ENCODE data around the gene ARHGEF4. TPM values are rescaled to one million over a fixed set of nuclear protein-coding genes. Genes with fewer than 3 reads are reported as not detected.

ARHGEF4 gene
- total RNA-seq, 1 experiment from 2014 or later: 21.8 TPM

DNA sequence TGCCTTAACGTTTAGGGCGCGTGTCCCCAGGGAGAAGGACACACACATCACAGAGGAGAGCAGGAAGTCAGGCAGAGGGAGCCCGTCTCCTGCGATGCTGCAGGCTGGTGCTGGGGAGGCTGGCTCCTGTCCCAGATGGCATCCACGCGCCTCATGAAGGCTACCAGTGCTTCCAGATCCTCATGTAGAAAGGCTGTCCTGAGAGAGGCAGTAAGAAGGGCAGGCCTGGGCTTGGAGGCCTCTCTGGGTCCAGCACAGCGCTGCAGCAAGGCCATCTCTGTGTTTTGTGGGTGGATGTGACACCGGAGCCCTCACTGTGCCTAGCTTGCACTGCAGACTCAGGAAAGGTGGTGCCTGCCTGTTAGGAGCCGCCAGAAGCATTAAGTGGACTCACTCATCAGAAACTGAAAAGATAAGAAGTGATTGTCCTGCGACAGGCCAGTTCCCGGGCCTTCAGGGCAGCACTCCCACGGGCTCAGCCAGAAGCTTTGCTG lies 193.8 kb downstream of the ARHGEF4 start (continued):
- no peak for TF ChIP-seq PREB (CRISPR knock-in tag; IDR thresholded peaks at IDR 0.05; ENCODE audit: borderline replicate concordance)

- Mint-ChIP-seq H3K4me3 (no peak overlapping the region), H3K36me3 (no peaks in the 10 kb centered on the region), H3K27ac (no peak overlapping the region), H3K9me3 (peaks cover 10% of the 10 kb centered on the region), H3K27me3 (ENCODE audit: low read depth) (peaks cover 30% of the 10 kb centered on the region), H3K4me1 (no peaks in the 10 kb centered on the region)
- DNase-seq (ENCODE audit: low spot score) (no peak), ATAC-seq (no peak)
- ChIA-PET POLR2A (no interaction called here), CTCF (interaction anchor here (0.5 to 1.7 kb wide), 4 partner anchors 67 to 212 kb away, joined by 3 to 5 read pairs (median 4); no protein-coding TSS in a partner anchor)
- TF ChIP-seq MAX (CRISPR knock-in tag; IDR thresholded peaks at IDR 0.05): no peak
These were observed 194.7 kb downstream of the ARHGEF4 start for GRCh38 chr2:131031431-131031841.

DNA sequence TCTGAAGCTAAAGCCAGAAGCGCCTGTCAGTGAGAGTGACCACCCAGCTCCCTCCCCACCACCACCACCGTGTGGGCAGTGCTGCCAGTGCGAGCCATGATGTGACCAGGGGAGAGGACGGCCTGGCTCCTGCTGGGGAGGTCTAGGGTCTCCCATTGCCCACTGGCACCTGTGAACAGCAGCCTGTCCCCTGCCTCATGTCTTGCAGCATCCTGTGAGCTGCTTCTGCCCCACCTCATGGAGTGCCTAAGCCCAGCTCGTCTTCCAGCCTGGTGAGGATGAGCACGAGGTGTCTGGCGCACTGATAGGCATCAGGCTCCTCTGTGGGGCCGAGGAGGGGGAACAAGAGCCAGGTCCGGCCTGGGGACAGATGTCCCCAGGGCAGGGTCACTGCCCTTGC lies 195.2 kb downstream of the ARHGEF4 start:
- CTCF ChIA-PET: interaction anchor here (0.5 to 1.7 kb wide), 5 partner anchors 9 to 212 kb away, joined by 3 to 5 read pairs (median 4); no protein-coding TSS in a partner anchor
- peaks cover 34% of the 10 kb centered on the region for H3K27me3 Mint-ChIP-seq (ENCODE audit: low read depth)
- H3K4me1 Mint-ChIP-seq: no peaks in the 10 kb centered on the region
- peaks cover 10% of the 10 kb centered on the region for H3K9me3 Mint-ChIP-seq
- H3K4me3 Mint-ChIP-seq: no peak overlapping the region
- no peak for TF ChIP-seq ZNF671 (CRISPR knock-in tag; IDR thresholded peaks at IDR 0.05)
- no peak for TF ChIP-seq ZNF425 (CRISPR knock-in tag; conservative IDR thresholded peaks at IDR 0.05)
- TF ChIP-seq SP1 (CRISPR knock-in tag; conservative IDR thresholded peaks at IDR 0.05): no peak
- TF ChIP-seq MAX (CRISPR knock-in tag; IDR thresholded peaks at IDR 0.05): no peak
- TF ChIP-seq, protein P1, sequence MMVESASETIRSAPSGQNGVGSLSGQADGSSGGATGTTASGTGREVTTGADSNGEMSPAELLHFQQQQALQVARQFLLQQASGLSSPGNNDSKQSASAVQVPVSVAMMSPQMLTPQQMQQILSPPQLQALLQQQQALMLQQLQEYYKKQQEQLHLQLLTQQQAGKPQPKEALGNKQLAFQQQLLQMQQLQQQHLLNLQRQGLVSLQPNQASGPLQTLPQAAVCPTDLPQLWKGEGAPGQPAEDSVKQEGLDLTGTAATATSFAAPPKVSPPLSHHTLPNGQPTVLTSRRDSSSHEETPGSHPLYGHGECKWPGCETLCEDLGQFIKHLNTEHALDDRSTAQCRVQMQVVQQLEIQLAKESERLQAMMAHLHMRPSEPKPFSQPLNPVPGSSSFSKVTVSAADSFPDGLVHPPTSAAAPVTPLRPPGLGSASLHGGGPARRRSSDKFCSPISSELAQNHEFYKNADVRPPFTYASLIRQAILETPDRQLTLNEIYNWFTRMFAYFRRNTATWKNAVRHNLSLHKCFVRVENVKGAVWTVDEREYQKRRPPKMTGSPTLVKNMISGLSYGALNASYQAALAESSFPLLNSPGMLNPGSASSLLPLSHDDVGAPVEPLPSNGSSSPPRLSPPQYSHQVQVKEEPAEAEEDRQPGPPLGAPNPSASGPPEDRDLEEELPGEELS (CRISPR knock-in tag; IDR thresholded peaks at IDR 0.05): no peak
- TF ChIP-seq, protein P2, sequence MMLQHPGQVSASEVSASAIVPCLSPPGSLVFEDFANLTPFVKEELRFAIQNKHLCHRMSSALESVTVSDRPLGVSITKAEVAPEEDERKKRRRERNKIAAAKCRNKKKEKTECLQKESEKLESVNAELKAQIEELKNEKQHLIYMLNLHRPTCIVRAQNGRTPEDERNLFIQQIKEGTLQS (CRISPR knock-in tag; conservative IDR thresholded peaks at IDR 0.05): no peak
- TF ChIP-seq CREB1 (CRISPR knock-in tag; IDR thresholded peaks at IDR 0.05): no peak
- TF ChIP-seq PREB (CRISPR knock-in tag; IDR thresholded peaks at IDR 0.05; ENCODE audit: borderline replicate concordance): no peak
- no peak for TF ChIP-seq NFATC4 (CRISPR knock-in tag; IDR thresholded peaks at IDR 0.05)
- TF ChIP-seq, protein P3, sequence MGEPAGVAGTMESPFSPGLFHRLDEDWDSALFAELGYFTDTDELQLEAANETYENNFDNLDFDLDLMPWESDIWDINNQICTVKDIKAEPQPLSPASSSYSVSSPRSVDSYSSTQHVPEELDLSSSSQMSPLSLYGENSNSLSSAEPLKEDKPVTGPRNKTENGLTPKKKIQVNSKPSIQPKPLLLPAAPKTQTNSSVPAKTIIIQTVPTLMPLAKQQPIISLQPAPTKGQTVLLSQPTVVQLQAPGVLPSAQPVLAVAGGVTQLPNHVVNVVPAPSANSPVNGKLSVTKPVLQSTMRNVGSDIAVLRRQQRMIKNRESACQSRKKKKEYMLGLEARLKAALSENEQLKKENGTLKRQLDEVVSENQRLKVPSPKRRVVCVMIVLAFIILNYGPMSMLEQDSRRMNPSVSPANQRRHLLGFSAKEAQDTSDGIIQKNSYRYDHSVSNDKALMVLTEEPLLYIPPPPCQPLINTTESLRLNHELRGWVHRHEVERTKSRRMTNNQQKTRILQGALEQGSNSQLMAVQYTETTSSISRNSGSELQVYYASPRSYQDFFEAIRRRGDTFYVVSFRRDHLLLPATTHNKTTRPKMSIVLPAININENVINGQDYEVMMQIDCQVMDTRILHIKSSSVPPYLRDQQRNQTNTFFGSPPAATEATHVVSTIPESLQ (CRISPR knock-in tag; IDR thresholded peaks at IDR 0.05): no peak
- TF ChIP-seq, protein P4, sequence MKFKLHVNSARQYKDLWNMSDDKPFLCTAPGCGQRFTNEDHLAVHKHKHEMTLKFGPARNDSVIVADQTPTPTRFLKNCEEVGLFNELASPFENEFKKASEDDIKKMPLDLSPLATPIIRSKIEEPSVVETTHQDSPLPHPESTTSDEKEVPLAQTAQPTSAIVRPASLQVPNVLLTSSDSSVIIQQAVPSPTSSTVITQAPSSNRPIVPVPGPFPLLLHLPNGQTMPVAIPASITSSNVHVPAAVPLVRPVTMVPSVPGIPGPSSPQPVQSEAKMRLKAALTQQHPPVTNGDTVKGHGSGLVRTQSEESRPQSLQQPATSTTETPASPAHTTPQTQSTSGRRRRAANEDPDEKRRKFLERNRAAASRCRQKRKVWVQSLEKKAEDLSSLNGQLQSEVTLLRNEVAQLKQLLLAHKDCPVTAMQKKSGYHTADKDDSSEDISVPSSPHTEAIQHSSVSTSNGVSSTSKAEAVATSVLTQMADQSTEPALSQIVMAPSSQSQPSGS (CRISPR knock-in tag; IDR thresholded peaks at IDR 0.05; ENCODE audit: borderline replicate concordance, low read depth): no peak
- no peak overlapping the region for H3K27ac Mint-ChIP-seq
- ATAC-seq (no peak), DNase-seq (ENCODE audit: low spot score) (no peak)
- no peaks in the 10 kb centered on the region for H3K36me3 Mint-ChIP-seq
- POLR2A ChIA-PET: no interaction called here
